ENCODE results near the gene RPL12.

The RPL12 gene

GRCh38 chr9:127489471-127490115, 38.4 kb upstream of the RPL12 start:
- Histone ChIP-seq H3K27ac (ENCODE audit: insufficient read depth in 1 of 2, low read depth in 1 of 2, low read length in 2 of 2, poor library complexity in 1 of 2, severe bottlenecking in 2 of 2) (no peak overlapping the region), H3K27me3 (replicated peaks in 2 of 5; ENCODE audit: control insufficient read depth in 4 of 5, insufficient read depth in 5 of 5, low read length in 4 of 5) (no peaks in the 10 kb centered on the region), H3K36me3 (ENCODE audit: control insufficient read depth in 4 of 4, insufficient read depth in 4 of 4, low read length in 3 of 4) (peaks cover 0 to 75% (median 50%) of the 10 kb centered on the region in 4 experiments), H3K4me3 (ENCODE audit: control insufficient read depth in 1 of 7, extremely low read depth in 1 of 7, insufficient read depth in 4 of 7, low read depth in 2 of 7, low read length in 6 of 7) (no peak overlapping the region), H3K4me1 (ENCODE audit: control extremely low read depth in 1 of 4, control insufficient read depth in 4 of 4, insufficient read depth in 4 of 4, low read length in 3 of 4) (no peaks in the 10 kb centered on the region), H3K9me3 (ENCODE audit: control extremely low read depth in 1 of 5, control insufficient read depth in 4 of 5, insufficient read depth in 2 of 5, low read depth in 1 of 5, low read length in 4 of 5) (no peaks in the 10 kb centered on the region)
- WGBS (ENCODE audit: insufficient coverage), result 94% methylated on average over 18 of the region's 22 CpGs
- DNase-seq, result no peak
- POLR2A ChIA-PET, result no interaction called here
- CTCF ChIA-PET, result interaction anchor here (1.1 to 2.6 kb wide), 5 partner anchors 10 to 98 kb away, joined by 4 to 7 read pairs (median 5); no protein-coding TSS in a partner anchor

DNA sequence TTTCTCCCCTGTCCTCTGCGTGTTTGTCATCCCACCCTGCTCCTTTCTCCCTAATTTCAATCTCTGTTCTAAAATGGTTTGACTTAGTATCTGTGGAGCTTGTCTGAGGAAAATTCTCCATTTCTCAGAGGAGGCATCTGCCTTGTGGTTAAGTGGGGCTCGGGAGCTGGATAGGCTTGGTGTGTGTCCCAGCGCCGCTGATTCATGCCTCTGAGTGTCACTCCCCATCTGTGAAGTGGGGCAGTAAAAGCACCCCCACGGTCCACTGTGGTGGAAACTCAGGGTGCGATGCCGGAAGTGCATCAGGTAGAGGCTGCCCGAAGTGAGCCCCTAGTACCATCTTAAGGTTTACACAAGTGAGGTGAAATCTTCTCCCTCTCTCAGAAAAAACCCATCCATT, 37.7 kb upstream of the RPL12 start:
- Histone ChIP-seq H3K27me3 (replicated peaks in 2 of 5; ENCODE audit: control insufficient read depth in 4 of 5, insufficient read depth in 5 of 5, low read length in 4 of 5) (no peaks in the 10 kb centered on the region), H3K4me3 (ENCODE audit: control insufficient read depth in 1 of 7, extremely low read depth in 1 of 7, insufficient read depth in 4 of 7, low read depth in 2 of 7, low read length in 6 of 7) (no peak overlapping the region), H3K36me3 (ENCODE audit: control insufficient read depth in 4 of 4, insufficient read depth in 4 of 4, low read length in 3 of 4) (peaks cover 0 to 75% (median 48%) of the 10 kb centered on the region in 4 experiments), H3K9me3 (ENCODE audit: control extremely low read depth in 1 of 5, control insufficient read depth in 4 of 5, insufficient read depth in 2 of 5, low read depth in 1 of 5, low read length in 4 of 5) (no peaks in the 10 kb centered on the region), H3K4me1 (ENCODE audit: control extremely low read depth in 1 of 4, control insufficient read depth in 4 of 4, insufficient read depth in 4 of 4, low read length in 3 of 4) (no peaks in the 10 kb centered on the region), H3K27ac (ENCODE audit: insufficient read depth in 1 of 2, low read depth in 1 of 2, low read length in 2 of 2, poor library complexity in 1 of 2, severe bottlenecking in 2 of 2) (no peak overlapping the region)
- WGBS (ENCODE audit: insufficient coverage), result 98% methylated on average over 7 of the region's 8 CpGs
- DNase-seq, result no peak
- ChIA-PET POLR2A (no interaction called here), CTCF (interaction anchor here (2.6 kb wide), 1 partner anchor 15 kb away, joined by 7 read pairs; no protein-coding TSS in a partner anchor)

DNA sequence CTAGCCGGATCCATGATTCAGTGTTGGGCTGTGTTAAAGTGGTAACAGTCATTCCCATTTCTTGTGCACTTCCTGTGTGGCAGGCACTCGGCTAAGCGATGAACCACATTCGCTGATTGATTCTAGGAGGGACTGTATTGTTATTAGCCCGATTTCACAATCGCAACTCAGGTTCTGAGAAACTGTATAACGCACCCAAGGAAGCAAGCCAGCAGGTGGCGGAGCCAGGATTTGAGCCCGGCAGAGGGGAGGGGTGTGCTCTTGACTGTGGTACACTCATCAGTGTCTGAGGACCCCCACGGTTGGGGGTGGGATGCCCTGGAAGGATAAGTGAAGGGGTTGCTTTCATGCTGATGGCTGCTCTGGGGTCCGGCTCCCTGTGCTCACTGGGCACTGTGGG, 34.8 kb upstream of the RPL12 start:
- Histone ChIP-seq H3K4me1 (ENCODE audit: control extremely low read depth in 1 of 4, control insufficient read depth in 4 of 4, insufficient read depth in 4 of 4, low read length in 3 of 4) (no peaks in the 10 kb centered on the region), H3K27ac (ENCODE audit: insufficient read depth in 1 of 2, low read depth in 1 of 2, low read length in 2 of 2, poor library complexity in 1 of 2, severe bottlenecking in 2 of 2) (no peak overlapping the region), H3K9me3 (ENCODE audit: control extremely low read depth in 1 of 5, control insufficient read depth in 4 of 5, insufficient read depth in 2 of 5, low read depth in 1 of 5, low read length in 4 of 5) (no peaks in the 10 kb centered on the region), H3K36me3 (ENCODE audit: control insufficient read depth in 4 of 4, insufficient read depth in 4 of 4, low read length in 3 of 4) (peaks cover 4 to 62% (median 39%) of the 10 kb centered on the region in 4 experiments), H3K27me3 (replicated peaks in 2 of 5; ENCODE audit: control insufficient read depth in 4 of 5, insufficient read depth in 5 of 5, low read length in 4 of 5) (no peaks in the 10 kb centered on the region), H3K4me3 (ENCODE audit: control insufficient read depth in 1 of 7, extremely low read depth in 1 of 7, insufficient read depth in 4 of 7, low read depth in 2 of 7, low read length in 6 of 7) (no peak overlapping the region)
- ChIA-PET POLR2A (no interaction called here), CTCF (no interaction called here)
- 93% methylated on average over 8 of the region's 11 CpGs for WGBS (ENCODE audit: insufficient coverage)
- no peak for DNase-seq

DNA sequence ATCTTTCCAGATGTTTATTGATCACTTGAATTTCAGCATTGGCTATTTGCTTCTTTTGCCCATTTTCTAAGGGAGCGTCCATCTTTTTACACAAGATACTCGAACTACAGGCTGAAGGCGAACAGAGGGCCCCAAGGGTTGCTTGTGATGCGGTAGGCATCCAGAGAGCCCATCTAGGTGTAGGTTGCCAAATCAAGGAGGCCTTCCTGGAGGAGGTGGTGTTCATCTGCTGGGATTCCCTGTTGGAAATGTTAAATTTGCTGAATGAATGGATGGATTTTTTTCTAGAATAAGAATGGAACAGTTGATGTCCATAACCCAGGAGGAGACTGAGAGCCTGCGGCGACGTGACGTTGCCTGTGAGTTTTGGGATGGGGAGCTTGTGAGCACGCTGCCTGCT, 31.5 kb upstream of the RPL12 start:
- 99% methylated on average over 8 of the region's 9 CpGs for WGBS (ENCODE audit: insufficient coverage)
- CTCF ChIA-PET, result no interaction called here
- DNase-seq, result no peak
- Histone ChIP-seq H3K9me3 (ENCODE audit: control extremely low read depth in 1 of 5, control insufficient read depth in 4 of 5, insufficient read depth in 2 of 5, low read depth in 1 of 5, low read length in 4 of 5) (no peaks in the 10 kb centered on the region), H3K36me3 (ENCODE audit: control insufficient read depth in 4 of 4, insufficient read depth in 4 of 4, low read length in 3 of 4) (peaks cover 4 to 68% (median 50%) of the 10 kb centered on the region in 4 experiments), H3K27ac (ENCODE audit: insufficient read depth in 1 of 2, low read depth in 1 of 2, low read length in 2 of 2, poor library complexity in 1 of 2, severe bottlenecking in 2 of 2) (no peak overlapping the region), H3K27me3 (replicated peaks in 2 of 5; ENCODE audit: control insufficient read depth in 4 of 5, insufficient read depth in 5 of 5, low read length in 4 of 5) (no peaks in the 10 kb centered on the region), H3K4me1 (ENCODE audit: control extremely low read depth in 1 of 4, control insufficient read depth in 4 of 4, insufficient read depth in 4 of 4, low read length in 3 of 4) (no peaks in the 10 kb centered on the region), H3K4me3 (ENCODE audit: control insufficient read depth in 1 of 7, extremely low read depth in 1 of 7, insufficient read depth in 4 of 7, low read depth in 2 of 7, low read length in 6 of 7) (no peak overlapping the region)
- POLR2A ChIA-PET, result no interaction called here

DNA sequence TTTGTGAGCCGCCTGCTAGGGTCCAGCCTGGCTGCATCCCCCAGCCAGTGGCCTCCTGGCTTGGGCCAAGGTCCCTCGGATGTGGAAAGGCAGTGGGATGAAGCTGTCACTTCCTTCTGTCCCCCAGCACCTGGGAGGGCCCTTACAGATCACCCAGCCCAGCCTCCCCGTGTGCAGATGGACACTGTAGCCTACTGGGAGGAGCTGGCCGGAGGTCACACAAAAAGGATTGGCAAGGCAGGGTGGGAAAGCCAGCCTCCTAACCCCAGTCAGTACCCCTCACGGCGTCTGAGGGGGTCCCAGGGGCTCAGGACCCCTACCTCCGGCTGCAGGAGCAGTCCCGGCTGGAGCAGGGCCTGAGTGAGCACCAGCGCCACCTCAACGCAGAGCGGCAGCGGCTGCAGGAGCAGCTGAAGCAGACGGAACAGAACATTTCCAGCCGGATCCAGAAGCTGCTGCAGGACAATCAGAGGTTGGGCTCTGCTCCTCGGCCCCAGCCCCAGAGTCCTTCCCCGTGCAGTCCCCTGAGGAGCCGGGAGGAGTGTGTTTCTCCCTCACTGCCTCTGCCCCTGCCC, 28.4 kb upstream of the RPL12 start:
- Histone ChIP-seq H3K4me3 (ENCODE audit: control insufficient read depth in 1 of 7, extremely low read depth in 1 of 7, insufficient read depth in 4 of 7, low read depth in 2 of 7, low read length in 6 of 7) (no peak overlapping the region), H3K27me3 (replicated peaks in 2 of 5; ENCODE audit: control insufficient read depth in 4 of 5, insufficient read depth in 5 of 5, low read length in 4 of 5) (no peaks in the 10 kb centered on the region), H3K4me1 (ENCODE audit: control extremely low read depth in 1 of 4, control insufficient read depth in 4 of 4, insufficient read depth in 4 of 4, low read length in 3 of 4) (no peaks in the 10 kb centered on the region), H3K9me3 (ENCODE audit: control extremely low read depth in 1 of 5, control insufficient read depth in 4 of 5, insufficient read depth in 2 of 5, low read depth in 1 of 5, low read length in 4 of 5) (no peaks in the 10 kb centered on the region), H3K27ac (ENCODE audit: insufficient read depth in 1 of 2, low read depth in 1 of 2, low read length in 2 of 2, poor library complexity in 1 of 2, severe bottlenecking in 2 of 2) (no peak overlapping the region), H3K36me3 (ENCODE audit: control insufficient read depth in 4 of 4, insufficient read depth in 4 of 4, low read length in 3 of 4) (peaks cover 4 to 56% (median 36%) of the 10 kb centered on the region in 4 experiments)
- WGBS (ENCODE audit: insufficient coverage), result 97% methylated on average over 15 of the region's 17 CpGs
- ChIA-PET POLR2A (no interaction called here), CTCF (interaction anchor here (1.4 to 1.9 kb wide), 2 partner anchors 11 to 22 kb away, joined by 3 to 4 read pairs; no protein-coding TSS in a partner anchor)
- DNase-seq, result no peak

DNA sequence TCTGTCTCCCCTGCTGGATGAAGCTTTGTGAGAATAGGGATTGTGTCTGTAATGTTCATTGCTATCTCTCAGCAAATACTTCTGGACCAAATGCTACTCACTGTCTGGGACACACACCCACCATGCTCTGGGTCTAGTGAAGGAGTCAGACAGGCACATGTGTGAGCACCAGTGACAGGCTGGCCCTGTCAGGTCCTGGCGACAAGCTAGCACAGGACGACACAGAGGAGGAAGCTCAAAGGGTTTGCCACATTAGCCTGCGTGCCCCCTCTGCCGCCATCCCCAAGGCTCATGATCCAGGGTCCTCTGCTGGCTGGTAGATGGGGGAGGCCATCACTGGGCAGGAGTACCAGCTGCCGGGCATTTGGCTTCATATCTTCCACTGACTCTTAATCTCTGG, 23.4 kb upstream of the RPL12 start:
- WGBS (ENCODE audit: insufficient coverage), result 100% methylated on average over 2 of the region's 5 CpGs
- CTCF ChIA-PET, result no interaction called here
- H3K27me3 ChIP-seq (replicated peaks in 2 of 5; ENCODE audit: control insufficient read depth in 4 of 5, insufficient read depth in 5 of 5, low read length in 4 of 5), result no peaks in the 10 kb centered on the region
- no peak overlapping the region for H3K4me3 ChIP-seq (ENCODE audit: control insufficient read depth in 1 of 7, extremely low read depth in 1 of 7, insufficient read depth in 4 of 7, low read depth in 2 of 7, low read length in 6 of 7)
- H3K27ac ChIP-seq (ENCODE audit: insufficient read depth in 1 of 2, low read depth in 1 of 2, low read length in 2 of 2, poor library complexity in 1 of 2, severe bottlenecking in 2 of 2), result no peak overlapping the region
- H3K9me3 ChIP-seq (ENCODE audit: control extremely low read depth in 1 of 5, control insufficient read depth in 4 of 5, insufficient read depth in 2 of 5, low read depth in 1 of 5, low read length in 4 of 5), result no peaks in the 10 kb centered on the region
- POLR2A ChIA-PET, result no interaction called here
- H3K4me1 ChIP-seq (ENCODE audit: control extremely low read depth in 1 of 4, control insufficient read depth in 4 of 4, insufficient read depth in 4 of 4, low read length in 3 of 4), result no peaks in the 10 kb centered on the region
- H3K36me3 ChIP-seq (ENCODE audit: control insufficient read depth in 4 of 4, insufficient read depth in 4 of 4, low read length in 3 of 4), result peaks cover 6 to 46% (median 26%) of the 10 kb centered on the region in 4 experiments
- DNase-seq, result no peak

- POLR2A ChIA-PET, result interaction anchor here (0.6 kb wide), 1 partner anchor 141 kb away, joined by 4 read pairs; no protein-coding TSS in a partner anchor
- CTCF ChIA-PET, result interaction anchor here (0.9 kb wide), 1 partner anchor 19 kb away, joined by 4 read pairs; no protein-coding TSS in a partner anchor
- Histone ChIP-seq H3K9me3 (ENCODE audit: control extremely low read depth in 1 of 5, control insufficient read depth in 4 of 5, insufficient read depth in 2 of 5, low read depth in 1 of 5, low read length in 4 of 5) (no peaks in the 10 kb centered on the region), H3K4me1 (ENCODE audit: control extremely low read depth in 1 of 4, control insufficient read depth in 4 of 4, insufficient read depth in 4 of 4, low read length in 3 of 4) (no peaks in the 10 kb centered on the region), H3K27me3 (replicated peaks in 2 of 5; ENCODE audit: control insufficient read depth in 4 of 5, insufficient read depth in 5 of 5, low read length in 4 of 5) (no peaks in the 10 kb centered on the region), H3K4me3 (ENCODE audit: control insufficient read depth in 1 of 7, extremely low read depth in 1 of 7, insufficient read depth in 4 of 7, low read depth in 2 of 7, low read length in 6 of 7) (no peak overlapping the region), H3K36me3 (ENCODE audit: control insufficient read depth in 4 of 4, insufficient read depth in 4 of 4, low read length in 3 of 4) (peaks cover 6 to 41% (median 20%) of the 10 kb centered on the region in 4 experiments), H3K27ac (ENCODE audit: insufficient read depth in 1 of 2, low read depth in 1 of 2, low read length in 2 of 2, poor library complexity in 1 of 2, severe bottlenecking in 2 of 2) (no peak overlapping the region)
- no peak for DNase-seq
- WGBS (ENCODE audit: insufficient coverage), result 89% methylated on average over 3 of the region's 4 CpGs
Observed at GRCh38 chr9:127473932-127474331, 22.7 kb upstream of the RPL12 start.
